Measurements from ENCODE around the gene CLNK.

GRCh38 chr4:10701161-10701560 is 16.6 kb upstream of the CLNK start:
- TF ChIP-seq POLR2A (IDR thresholded peaks at IDR 0.05; ENCODE audit: low read length) (no peak), CBX2 (IDR thresholded peaks at IDR 0.05; ENCODE audit: borderline replicate concordance, low read depth) (no peak), TP53 (CRISPR knock-in tag; IDR thresholded peaks at IDR 0.05) (no peak), TFCP2L1 (CRISPR knock-in tag; IDR thresholded peaks at IDR 0.05) (no peak), ESRRA (IDR thresholded peaks at IDR 0.05; ENCODE audit: borderline replicate concordance, low read length) (no peak), EP300 (IDR thresholded peaks at IDR 0.05) (no peak), CTCF (IDR thresholded peaks at IDR 0.05) (no peak), CHD2 (IDR thresholded peaks at IDR 0.05; ENCODE audit: low read length, partially characterized antibody) (no peak), MAZ (IDR thresholded peaks at IDR 0.05; ENCODE audit: borderline replicate concordance, low read depth, low read length) (no peak), RFX5 (IDR thresholded peaks at IDR 0.05) (no peak), FOXS1 (CRISPR knock-in tag; IDR thresholded peaks at IDR 0.05) (no peak), SMC3 (IDR thresholded peaks at IDR 0.05) (no peak), REST (IDR thresholded peaks at IDR 0.05) (no peak)
